Calu3 (cell line): ENCODE measurements around the gene CRIP1. TPM values are rescaled to one million over a fixed set of nuclear protein-coding genes. Genes with fewer than 3 reads are reported as not detected.

Source experiments
- BruUV-seq: library from RNA; stranded (reverse); fragments of 400-500 nt; replicated peaks from 2 replicates; lab custom pipeline; 2021; lab: Mats Ljungman, UMichigan
- CTCF ChIA-PET: fragments of 300-600 bp; sonication (Branson Sonifier 250); formaldehyde crosslinking; loops from one replicate; lab custom pipeline; 2022; ENCODE audit warnings: antibody characterized with exemption; lab: Charles Lee
- DNase-seq: peaks from one replicate; pipeline ENCODE4 v3.0.0; 2022
- H3K27ac Mint-ChIP-seq: one replicate; pipeline ENCODE4 v1.8.0; 2022; ENCODE audit warnings: mixed read lengths; ENCODE audit not compliant: unreplicated experiment
- H3K27me3 Mint-ChIP-seq: one replicate; pipeline ENCODE4 v1.8.0; 2022; ENCODE audit warnings: mixed read lengths; ENCODE audit not compliant: unreplicated experiment
- H3K36me3 Mint-ChIP-seq: one replicate; pipeline ENCODE4 v1.8.0; 2022; ENCODE audit warnings: mild to moderate bottlenecking, moderate library complexity, mixed read lengths; ENCODE audit not compliant: insufficient read depth, unreplicated experiment
- H3K4me1 Mint-ChIP-seq: one replicate; pipeline ENCODE4 v1.8.0; 2022; ENCODE audit warnings: mild to moderate bottlenecking, low read depth, mixed read lengths; ENCODE audit not compliant: unreplicated experiment
- H3K4me3 Mint-ChIP-seq: one replicate; pipeline ENCODE4 v1.8.0; 2022; ENCODE audit warnings: mild to moderate bottlenecking, low read depth, moderate library complexity, mixed read lengths; ENCODE audit not compliant: unreplicated experiment
- H3K9me3 Mint-ChIP-seq: one replicate; pipeline ENCODE4 v1.8.0; 2022; ENCODE audit warnings: low read depth, mixed read lengths; ENCODE audit not compliant: unreplicated experiment
- CTCF ChIP-seq: fragments of 200-600 bp; IDR thresholded peaks from one replicate; pipeline ENCODE4 v1.8.0; 2022; ENCODE audit warnings: antibody characterized with exemption; ENCODE audit not compliant: unreplicated experiment
- intact Hi-C: fragments of 100-400 bp; cut with micrococcal nuclease; formaldehyde crosslinking; loops from one replicate; pipeline ENCODE4 v1.10.0; 2022; ENCODE audit not compliant: unreplicated experiment
- total RNA-seq: library from RNA; stranded (reverse); gene quantifications from 2 replicates; pipeline ENCODE4 v1.2.3, GENCODE V29; 2022

Gene CRIP1
- total RNA-seq, 1 experiment from 2014 or later: 7.1 TPM

- intact Hi-C loops: no loop called here
- Mint-ChIP-seq H3K4me1 (no peaks in the 10 kb centered on the region), H3K9me3 (no peaks in the 10 kb centered on the region), H3K27ac (no peak overlapping the region), H3K4me3 (no peak overlapping the region), H3K36me3 (peaks cover 26% of the 10 kb centered on the region), H3K27me3 (peaks cover 55% of the 10 kb centered on the region)
- DNase-seq: no peak
- CTCF ChIA-PET: interaction anchor here (0.6 to 1.3 kb wide), 8 partner anchors 9 to 835 kb away, joined by 3 to 6 read pairs (median 4); no protein-coding TSS in a partner anchor
- BruUV-seq: no TSS peak
- TF ChIP-seq CTCF: no peak
These were observed 42.1 kb downstream of the CRIP1 start for GRCh38 chr14:105528586-105529318.

GRCh38 chr14:105529319-105529568, 42.6 kb downstream of the CRIP1 start:
- Mint-ChIP-seq H3K27me3 (peaks cover 55% of the 10 kb centered on the region), H3K9me3 (no peaks in the 10 kb centered on the region), H3K36me3 (peaks cover 26% of the 10 kb centered on the region), H3K4me1 (no peaks in the 10 kb centered on the region), H3K27ac (no peak overlapping the region), H3K4me3 (no peak overlapping the region)
- no peak for DNase-seq
- TF ChIP-seq CTCF: no peak
- intact Hi-C loops: no loop called here
- BruUV-seq: no TSS peak
- CTCF ChIA-PET: interaction anchor here (0.6 kb wide), 1 partner anchor 10 kb away, joined by 4 read pairs; no protein-coding TSS in a partner anchor

- intact Hi-C loops: no loop called here
- no peak overlapping the region for H3K4me3 Mint-ChIP-seq
- BruUV-seq: no TSS peak
These were observed 43.0 kb downstream of the CRIP1 start for GRCh38 chr14:105529569-105530284.

More at GRCh38 chr14:105529569-105530284, 43.0 kb downstream of the CRIP1 start:
- H3K27me3 Mint-ChIP-seq: peaks cover 55% of the 10 kb centered on the region
- no peak overlapping the region for H3K27ac Mint-ChIP-seq
- no peak for TF ChIP-seq CTCF
- H3K36me3 Mint-ChIP-seq: peaks cover 26% of the 10 kb centered on the region
- no peaks in the 10 kb centered on the region for H3K4me1 Mint-ChIP-seq
- CTCF ChIA-PET: interaction anchor here (0.6 kb wide), 1 partner anchor 10 kb away, joined by 4 read pairs; no protein-coding TSS in a partner anchor
- H3K9me3 Mint-ChIP-seq: no peaks in the 10 kb centered on the region
- DNase-seq: no peak
